Measurements from ENCODE around the gene ASB1. TPM values are rescaled to one million over a fixed set of nuclear protein-coding genes. Genes with fewer than 3 reads are reported as not detected.

The ASB1 gene
- total RNA-seq, 1 experiment from 2014 or later: 46.0 TPM

DNA sequence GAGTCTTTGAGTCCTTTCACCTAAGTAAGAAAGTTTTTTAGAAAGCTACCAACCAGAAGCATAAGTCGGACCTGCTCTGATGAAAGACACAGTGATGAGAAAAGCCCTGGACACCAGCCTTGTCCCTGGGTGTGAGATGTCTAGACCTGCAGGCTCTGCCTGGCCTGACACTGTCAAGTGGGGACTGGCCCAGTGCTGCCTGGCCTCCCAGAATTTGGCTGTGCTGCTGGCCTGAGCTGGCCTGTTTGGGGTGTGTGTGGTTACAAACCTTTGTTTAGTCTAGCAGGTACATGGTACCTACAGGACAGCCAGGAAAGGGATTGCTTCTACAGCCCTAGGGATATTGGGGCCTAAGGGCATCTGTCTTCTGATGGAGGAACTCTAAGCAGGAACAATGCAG, 48.3 kb downstream of the ASB1 start:
- peaks cover 33 to 42% of the 10 kb centered on the region in 2 experiments for H3K9me3 Mint-ChIP-seq

More for the DNA sequence above, 48.3 kb downstream of the ASB1 start:
- Mint-ChIP-seq H3K27ac (no peak overlapping the region), H3K4me3 (no peak overlapping the region), H3K4me1 (peaks cover 11 to 14% of the 10 kb centered on the region in 2 experiments), H3K27me3 (ENCODE audit: low read depth) (0 out of 2 replicates have a peak, but pooled peaks cover 2% of the 10 kb centered on the region), H3K36me3 (ENCODE audit: insufficient read depth in 1 of 3, low read depth in 3 of 3) (peaks cover 2 to 17% (median 6%) of the 10 kb centered on the region in 3 experiments; a peak in 4 of 7 replicates)
- Histone ChIP-seq H2BK120ac (ENCODE audit: low read depth, low read length, poor library complexity, severe bottlenecking) (no peak overlapping the region), H2BK20ac (ENCODE audit: low read depth, low read length, poor library complexity, severe bottlenecking) (no peak overlapping the region), H3K9ac (ENCODE audit: extremely low read depth, insufficient read length, low read length) (no peak overlapping the region), H3K4me2 (ENCODE audit: insufficient read depth, insufficient read length, low read length) (no peak overlapping the region), H3K9me3 (ENCODE audit: control insufficient read depth, low read depth, low read length) (no peaks in the 10 kb centered on the region), H4K8ac (replicated peaks; ENCODE audit: insufficient read length, low read depth, low read length) (no peak overlapping the region), H4K20me1 (ENCODE audit: control insufficient read depth, insufficient read depth, insufficient read length) (no peaks in the 10 kb centered on the region), H3K18ac (ENCODE audit: insufficient read length, low read depth, low read length) (no peak overlapping the region), H3K4me1 (ENCODE audit: insufficient read depth, low read length) (0 out of 2 replicates have a peak, but pooled peaks cover 2% of the 10 kb centered on the region), H4K5ac (ENCODE audit: insufficient read length, low read depth, low read length) (no peak overlapping the region), H3K27ac (ENCODE audit: insufficient read length, low read depth, low read length) (no peak overlapping the region), H2BK5ac (ENCODE audit: insufficient read length, low read length) (no peak overlapping the region), H3K23me2 (ENCODE audit: insufficient read length, low read depth, low read length, poor library complexity, severe bottlenecking) (no peaks in the 10 kb centered on the region), H2AFZ (ENCODE audit: low read length) (no peak overlapping the region), H3K79me1 (ENCODE audit: insufficient read depth, low read depth, low read length, poor library complexity, severe bottlenecking) (no peaks in the 10 kb centered on the region), H4K91ac (ENCODE audit: insufficient read length, low read depth, low read length) (no peak overlapping the region), H3K14ac (ENCODE audit: insufficient read depth, low read length) (no peak overlapping the region), H3K79me2 (ENCODE audit: insufficient read depth, low read length) (no peaks in the 10 kb centered on the region), H2BK15ac (ENCODE audit: low read depth, low read length) (no peak overlapping the region), H3T11ph (ENCODE audit: low read length) (no peak overlapping the region), H3K56ac (ENCODE audit: insufficient read length, low read depth, low read length) (no peak overlapping the region), H3K27me3 (ENCODE audit: insufficient read depth, low read length) (no peaks in the 10 kb centered on the region), H3K23ac (ENCODE audit: insufficient read length, low read depth, low read length) (no peak overlapping the region), H2AK5ac (ENCODE audit: insufficient read length, low read length) (no peak overlapping the region), H2BK12ac (ENCODE audit: insufficient read length, low read depth, low read length) (no peak overlapping the region), H3K4ac (ENCODE audit: low read depth, low read length) (no peak overlapping the region)
- TF ChIP-seq, protein P1, sequence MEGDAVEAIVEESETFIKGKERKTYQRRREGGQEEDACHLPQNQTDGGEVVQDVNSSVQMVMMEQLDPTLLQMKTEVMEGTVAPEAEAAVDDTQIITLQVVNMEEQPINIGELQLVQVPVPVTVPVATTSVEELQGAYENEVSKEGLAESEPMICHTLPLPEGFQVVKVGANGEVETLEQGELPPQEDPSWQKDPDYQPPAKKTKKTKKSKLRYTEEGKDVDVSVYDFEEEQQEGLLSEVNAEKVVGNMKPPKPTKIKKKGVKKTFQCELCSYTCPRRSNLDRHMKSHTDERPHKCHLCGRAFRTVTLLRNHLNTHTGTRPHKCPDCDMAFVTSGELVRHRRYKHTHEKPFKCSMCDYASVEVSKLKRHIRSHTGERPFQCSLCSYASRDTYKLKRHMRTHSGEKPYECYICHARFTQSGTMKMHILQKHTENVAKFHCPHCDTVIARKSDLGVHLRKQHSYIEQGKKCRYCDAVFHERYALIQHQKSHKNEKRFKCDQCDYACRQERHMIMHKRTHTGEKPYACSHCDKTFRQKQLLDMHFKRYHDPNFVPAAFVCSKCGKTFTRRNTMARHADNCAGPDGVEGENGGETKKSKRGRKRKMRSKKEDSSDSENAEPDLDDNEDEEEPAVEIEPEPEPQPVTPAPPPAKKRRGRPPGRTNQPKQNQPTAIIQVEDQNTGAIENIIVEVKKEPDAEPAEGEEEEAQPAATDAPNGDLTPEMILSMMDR (conservative IDR thresholded peaks at IDR 0.05): no peak
- DNase-seq: no peak
- no CpG with 5 or more reads among the region's 1 CpG for WGBS (ENCODE audit: extremely low coverage, insufficient read length, low lambda C conversion rate)
